Keratinocyte (primary cell): ENCODE results near the gene EPHA3.

Source experiments
- EZH2 ChIP-seq: IDR thresholded peaks from one replicate; pipeline ENCODE4 v1.6.1; 2012; ENCODE audit warnings: inconsistent platforms, mild to moderate bottlenecking, low read length, moderate library complexity
- TF ChIP-seq, protein P1 (sequence below), 3 experiments: IDR thresholded peaks in 1 of 3; conservative IDR thresholded peaks in 1 of 3; optimal IDR thresholded peaks in 1 of 3; 2 replicates in 2 of 3; 3 replicates in 1 of 3; pipeline versions ENCODE3 to v1.5.1; 2011; ENCODE audit warnings: low read length in 3 of 3, mild to moderate bottlenecking in 3 of 3, moderate library complexity in 2 of 3, control low read depth in 1 of 3, inconsistent platforms in 1 of 3; ENCODE audit not compliant: insufficient read depth in 2 of 3; ENCODE audit errors: extremely low read depth in 1 of 3

DNA sequence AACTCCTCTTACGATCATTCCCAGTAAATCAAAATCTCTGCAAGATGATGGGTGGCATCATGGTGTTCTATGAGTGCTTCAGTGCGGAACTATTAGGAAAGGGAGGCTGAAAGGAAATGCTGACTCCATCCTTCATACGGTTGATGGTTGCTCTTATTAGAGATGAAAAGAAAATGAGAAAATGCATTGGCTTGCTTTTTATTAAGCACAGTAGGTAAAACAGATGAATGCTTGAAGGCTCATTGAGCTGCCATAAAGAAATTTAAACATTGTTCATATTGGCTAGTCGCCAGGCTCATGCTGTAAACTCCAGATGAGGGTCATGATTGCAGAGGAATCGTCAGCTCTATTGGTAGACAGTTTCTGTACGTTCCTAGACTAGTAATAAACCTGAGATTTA is 115.8 kb downstream of the EPHA3 start:
- TF ChIP-seq, protein P1, sequence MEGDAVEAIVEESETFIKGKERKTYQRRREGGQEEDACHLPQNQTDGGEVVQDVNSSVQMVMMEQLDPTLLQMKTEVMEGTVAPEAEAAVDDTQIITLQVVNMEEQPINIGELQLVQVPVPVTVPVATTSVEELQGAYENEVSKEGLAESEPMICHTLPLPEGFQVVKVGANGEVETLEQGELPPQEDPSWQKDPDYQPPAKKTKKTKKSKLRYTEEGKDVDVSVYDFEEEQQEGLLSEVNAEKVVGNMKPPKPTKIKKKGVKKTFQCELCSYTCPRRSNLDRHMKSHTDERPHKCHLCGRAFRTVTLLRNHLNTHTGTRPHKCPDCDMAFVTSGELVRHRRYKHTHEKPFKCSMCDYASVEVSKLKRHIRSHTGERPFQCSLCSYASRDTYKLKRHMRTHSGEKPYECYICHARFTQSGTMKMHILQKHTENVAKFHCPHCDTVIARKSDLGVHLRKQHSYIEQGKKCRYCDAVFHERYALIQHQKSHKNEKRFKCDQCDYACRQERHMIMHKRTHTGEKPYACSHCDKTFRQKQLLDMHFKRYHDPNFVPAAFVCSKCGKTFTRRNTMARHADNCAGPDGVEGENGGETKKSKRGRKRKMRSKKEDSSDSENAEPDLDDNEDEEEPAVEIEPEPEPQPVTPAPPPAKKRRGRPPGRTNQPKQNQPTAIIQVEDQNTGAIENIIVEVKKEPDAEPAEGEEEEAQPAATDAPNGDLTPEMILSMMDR (optimal IDR thresholded peaks at IDR 0.05 in 1 of 3, IDR thresholded peaks at IDR 0.05 in 1 of 3, conservative IDR thresholded peaks at IDR 0.05 in 1 of 3; ENCODE audit: extremely low read depth in 1 of 3, insufficient read depth in 2 of 3, low read length in 3 of 3) = no peak
- TF ChIP-seq EZH2 = no peak
